HG03135 (cell line): ENCODE measurements around the gene UGT1A5.

Experiments used
- ATAC-seq: cut with Tn5 transposase; IDR thresholded peaks from one replicate; pipeline ENCODE4 v1.9.1; 2021; ENCODE audit warnings: mild to moderate bottlenecking, moderate library complexity; ENCODE audit not compliant: unreplicated experiment

Gene UGT1A5

DNA sequence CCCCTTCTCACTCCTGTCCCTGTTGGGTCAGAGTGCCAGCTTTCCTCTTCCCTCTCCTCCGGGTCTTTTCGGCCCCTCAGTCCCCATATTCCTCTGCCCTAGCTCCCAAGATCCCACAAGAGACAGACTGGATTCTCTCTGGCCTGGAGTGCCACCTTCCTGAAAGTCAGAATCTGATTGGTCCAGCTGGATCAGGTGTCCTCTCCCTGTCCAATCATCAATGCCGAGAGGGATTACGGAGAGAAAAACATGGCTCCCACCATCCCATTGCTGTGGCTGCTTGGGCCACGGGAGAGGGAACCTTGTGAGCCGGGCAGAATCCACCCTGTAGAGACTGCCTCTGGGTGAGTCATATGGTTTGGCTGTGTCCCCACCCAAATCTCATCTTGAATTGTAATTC is 62.7 kb downstream of the UGT1A5 start:
- ATAC-seq, result no peak

GRCh38 chr2:233778030-233778429 is 65.3 kb downstream of the UGT1A5 start, which contains the start of gene MROH2A:
Gene MROH2A, plus strand, starts transcription at chr2:233778330. Its CDS starts 1,029 bp downstream, at chr2:233779359.
- ATAC-seq, result no peak

- ATAC-seq, result no peak
Observed at GRCh38 chr2:233779722-233780121, 67.0 kb downstream of the UGT1A5 start.

DNA sequence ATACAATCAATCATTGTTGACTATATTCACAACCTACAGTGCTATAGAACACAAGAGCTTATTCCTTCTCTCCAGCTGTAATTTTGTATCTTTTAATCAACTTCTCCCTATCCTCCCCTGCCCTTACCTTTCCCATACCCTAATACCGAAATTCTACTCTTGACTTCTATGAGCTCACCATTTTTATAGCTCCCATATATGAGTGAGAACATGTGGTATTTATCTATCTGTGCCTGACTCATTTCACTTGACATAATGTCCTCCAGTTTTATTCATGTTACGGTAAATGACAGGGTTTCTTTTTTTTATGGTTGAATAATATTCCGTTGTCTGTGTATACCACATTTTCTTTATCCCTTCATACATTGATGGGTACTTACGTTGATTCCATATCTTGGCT is 68.1 kb downstream of the UGT1A5 start:
- ATAC-seq, result no peak

GRCh38 chr2:233789554-233789953 is 76.8 kb downstream of the UGT1A5 start:
- no peak for ATAC-seq

- ATAC-seq, result no peak
Observed at GRCh38 chr2:233791151-233791882, 78.6 kb downstream of the UGT1A5 start.

GRCh38 chr2:233791883-233792329 is 79.2 kb downstream of the UGT1A5 start:
- no peak for ATAC-seq

- ATAC-seq, result no peak
Observed at GRCh38 chr2:233792720-233793119, 80.0 kb downstream of the UGT1A5 start.

DNA sequence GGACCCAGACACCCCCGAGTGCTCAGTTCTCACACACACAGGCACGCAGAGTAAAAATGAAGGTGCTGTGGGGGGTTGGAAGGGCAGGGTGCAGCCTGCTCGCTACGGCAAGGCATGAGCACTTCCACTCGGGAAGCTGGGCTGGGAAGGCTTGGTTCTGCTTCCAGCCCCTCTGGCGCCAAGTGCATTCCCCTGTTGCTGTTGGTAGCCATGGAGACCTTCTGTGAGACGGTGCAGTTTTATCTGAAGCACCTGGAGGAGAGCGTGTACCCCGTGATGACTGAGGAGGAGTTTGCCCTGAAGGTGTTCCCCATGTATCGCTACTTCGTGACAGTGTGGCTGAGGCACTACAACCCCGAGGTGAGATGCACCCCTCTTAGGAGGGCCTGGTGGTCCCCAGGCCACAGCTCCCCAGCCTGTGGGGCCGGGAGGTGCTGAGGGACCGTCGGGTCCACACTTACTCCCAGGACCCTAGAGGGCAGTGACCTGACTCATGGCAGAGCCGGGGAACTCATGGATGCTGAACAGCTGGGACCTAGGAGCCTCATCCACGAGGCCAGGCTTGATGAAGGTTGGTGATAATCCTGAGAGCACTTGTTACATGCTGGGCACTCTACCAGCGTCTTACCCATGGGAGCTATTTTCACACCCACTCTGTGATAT is 80.9 kb downstream of the UGT1A5 start:
- no peak for ATAC-seq

DNA sequence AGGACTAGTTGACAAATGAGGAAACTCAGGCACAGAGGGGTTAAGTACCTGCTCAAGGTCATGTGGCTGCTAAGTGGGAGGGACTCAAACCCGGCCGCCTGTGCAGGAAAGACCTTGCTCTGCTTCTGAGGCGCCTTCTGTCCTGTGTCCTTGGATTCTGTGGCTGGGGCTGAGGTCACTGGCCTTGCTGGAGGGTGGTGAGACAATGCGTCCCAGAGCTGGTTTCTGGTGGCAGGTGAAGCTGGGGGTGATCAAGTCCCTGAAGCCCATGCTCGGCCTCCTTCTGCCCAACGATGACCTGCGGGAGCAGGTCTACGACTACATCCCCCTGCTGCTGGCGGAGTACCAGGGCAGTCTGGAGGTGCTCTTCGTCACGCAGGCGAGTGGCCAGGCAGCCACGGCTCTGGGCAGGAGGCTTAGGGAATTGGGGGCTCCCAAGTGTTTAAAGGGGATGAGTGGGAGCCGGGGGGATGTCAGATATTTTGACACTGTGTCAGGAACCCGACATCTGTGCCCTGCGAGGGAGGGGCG is 81.5 kb downstream of the UGT1A5 start:
- no peak for ATAC-seq

DNA sequence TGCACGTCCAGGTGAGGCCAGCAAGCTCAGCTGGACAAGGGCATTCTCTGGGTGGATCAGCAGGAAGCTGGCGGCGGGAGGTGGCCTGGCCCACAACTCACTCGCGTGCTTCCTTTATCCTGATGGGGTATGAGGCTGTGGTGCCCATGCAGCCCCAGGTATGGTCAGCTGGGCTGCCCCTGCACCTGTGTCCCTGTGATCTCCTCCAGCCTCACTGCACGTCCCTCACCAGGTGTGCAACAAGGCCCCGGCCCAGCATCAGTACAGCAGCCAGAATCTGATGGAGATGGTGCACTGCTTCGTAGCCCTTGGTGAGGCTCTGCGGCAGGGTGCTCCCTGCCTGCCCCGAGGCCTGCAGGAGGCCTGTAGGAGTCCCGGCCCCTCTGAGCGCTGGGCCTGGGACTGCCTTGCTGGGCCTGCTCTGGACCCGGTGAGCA is 83.0 kb downstream of the UGT1A5 start:
- ATAC-seq, result no peak

GRCh38 chr2:233796254-233796653 is 83.5 kb downstream of the UGT1A5 start:
- ATAC-seq, result no peak

GRCh38 chr2:233798335-233799086 is 85.8 kb downstream of the UGT1A5 start:
- no peak for ATAC-seq

GRCh38 chr2:233799087-233799665 is 86.5 kb downstream of the UGT1A5 start:
- ATAC-seq, result no peak

GRCh38 chr2:233799716-233800115 is 87.0 kb downstream of the UGT1A5 start:
- no peak for ATAC-seq

DNA sequence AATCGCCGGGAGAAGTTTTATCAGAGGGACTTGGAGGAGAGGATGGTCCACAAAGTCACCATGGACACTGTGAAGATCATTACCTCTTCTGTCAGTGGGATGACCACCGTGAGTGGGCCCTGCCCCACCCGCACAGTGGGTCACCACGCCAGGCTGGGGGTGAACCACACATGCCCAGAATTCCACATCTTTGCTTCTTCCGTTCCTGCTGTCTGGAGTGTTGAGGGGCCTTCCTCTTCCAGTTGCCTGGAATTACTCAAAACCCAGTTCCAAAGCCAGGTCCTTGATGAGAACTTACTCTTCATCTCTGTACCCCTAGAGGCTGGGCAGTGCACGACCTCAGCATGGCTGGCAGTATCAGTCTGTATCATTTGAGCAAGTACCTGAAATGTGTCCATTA is 87.5 kb downstream of the UGT1A5 start:
- ATAC-seq, result no peak

DNA sequence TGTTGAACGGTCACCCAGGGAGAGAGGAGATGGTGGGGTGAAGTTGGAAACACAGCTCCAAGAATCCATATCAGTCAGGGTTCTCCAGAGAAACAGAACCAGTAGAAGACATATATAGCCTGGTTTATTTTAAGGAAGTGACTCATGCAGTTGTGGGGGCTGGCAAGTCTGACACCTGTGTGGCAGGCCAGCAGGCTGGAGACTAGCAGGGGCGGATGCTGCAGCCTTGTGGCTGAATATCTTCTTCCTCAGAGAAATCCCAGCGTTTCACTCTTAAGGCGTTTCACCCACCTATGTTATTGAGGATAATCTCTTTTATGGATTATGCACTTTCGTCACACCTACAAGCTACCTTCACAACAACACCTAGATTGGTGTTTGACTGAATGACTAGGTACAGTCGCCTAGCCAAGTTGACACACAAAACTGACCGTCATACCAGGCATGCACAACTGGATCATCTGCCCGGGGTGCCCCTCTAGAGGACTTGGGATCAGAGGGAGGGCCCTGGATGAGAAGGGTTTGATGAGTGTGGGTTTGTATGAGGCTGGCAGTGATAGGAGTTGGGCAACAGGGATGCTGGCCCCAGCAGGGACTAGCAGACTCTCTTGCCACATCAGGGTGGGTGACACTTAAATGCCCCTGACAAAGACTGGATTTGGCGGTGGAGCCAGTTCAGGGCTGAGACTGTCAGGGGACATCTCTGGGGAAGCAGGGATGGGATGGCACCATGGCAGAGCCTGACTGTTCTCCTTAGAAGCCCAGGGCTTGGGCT is 88.8 kb downstream of the UGT1A5 start:
- ATAC-seq, result no peak

DNA sequence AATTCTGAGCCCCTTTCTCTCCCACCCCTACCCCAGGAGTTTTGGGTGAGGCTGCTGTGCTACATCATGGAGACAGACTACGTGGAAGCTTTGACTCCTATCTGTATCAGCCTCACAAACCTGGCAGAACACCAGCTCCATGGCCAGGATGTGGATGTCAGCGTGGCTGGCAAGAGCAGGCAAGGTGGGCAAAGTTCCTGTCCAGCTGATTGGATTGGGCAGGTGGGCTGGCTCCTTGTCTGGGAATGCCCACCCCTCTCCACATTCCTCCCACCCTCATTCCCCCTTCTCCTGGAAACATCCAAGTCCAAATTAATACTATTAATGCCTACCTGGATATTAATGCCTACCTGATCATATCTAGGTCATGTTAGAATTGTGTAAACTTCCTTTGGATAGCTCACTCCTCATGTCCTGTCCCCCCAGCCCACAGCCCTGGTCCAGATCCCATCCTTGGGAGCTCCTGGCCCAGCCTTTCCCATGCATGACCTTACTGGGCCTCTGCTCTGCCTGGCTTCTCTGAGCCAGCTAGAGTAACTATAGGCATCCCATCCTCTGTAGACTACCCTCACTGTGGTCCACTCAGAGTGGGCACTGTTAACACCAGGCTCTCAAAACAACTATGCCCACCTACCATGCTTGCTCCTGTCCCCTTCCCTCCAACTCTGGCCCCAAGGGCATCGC is 89.6 kb downstream of the UGT1A5 start:
- no peak for ATAC-seq

DNA sequence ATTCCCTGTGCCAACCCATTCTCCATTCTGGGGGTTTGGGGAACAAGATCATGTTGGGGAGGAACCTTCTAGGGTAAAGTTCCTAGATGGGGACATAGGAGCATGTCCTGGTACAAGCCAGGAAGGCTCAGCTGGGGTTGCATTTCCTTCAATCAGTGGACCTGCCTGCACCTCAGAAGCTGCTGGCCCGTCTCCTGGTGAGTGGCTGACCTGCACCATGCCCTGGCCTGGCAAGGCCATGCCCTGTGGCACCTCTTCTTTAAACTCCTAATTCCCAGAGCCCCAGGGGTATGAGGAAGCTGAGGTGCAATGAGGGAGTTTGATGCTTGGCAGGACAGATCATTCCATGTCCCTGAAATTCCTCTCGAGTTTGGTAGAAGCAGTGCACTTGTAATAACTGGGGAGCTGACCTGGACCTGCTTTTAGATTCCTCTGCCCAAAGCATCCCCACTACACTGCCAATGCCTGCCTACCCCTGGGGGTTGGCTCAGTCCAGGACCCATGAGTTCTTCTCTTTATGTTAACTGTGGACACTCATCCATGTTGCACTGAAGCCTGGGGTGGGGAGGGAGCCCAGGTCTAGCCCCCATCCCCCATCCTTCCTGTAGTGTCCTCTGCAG is 90.7 kb downstream of the UGT1A5 start:
- no peak for ATAC-seq
